PC-3 (cell line): ENCODE results near the gene STEAP1B. TPM values are rescaled to one million over a fixed set of nuclear protein-coding genes. Genes with fewer than 3 reads are reported as not detected.

Source experiments
- ATAC-seq: fragments of 200-7000 bp; cut with Tn5 transposase; 2 replicates; pipeline ENCODE4 v1.9.1; 2020; ENCODE audit warnings: mild to moderate bottlenecking, moderate library complexity
- BruUV-seq: library from RNA; stranded (reverse); fragments of 400-500 nt; replicated peaks from 2 replicates; lab custom pipeline; 2021; lab: Mats Ljungman, UMichigan
- CTCF ChIA-PET: fragments of 300-600 bp; sonication (Branson Sonifier 250); formaldehyde crosslinking; loops from one replicate; lab custom pipeline; 2022; ENCODE audit warnings: antibody characterized with exemption; lab: Charles Lee
- POLR2A ChIA-PET: fragments of 300-600 bp; sonication (Branson Sonifier 250); formaldehyde crosslinking; loops from one replicate; lab custom pipeline; 2022; ENCODE audit warnings: antibody characterized with exemption; ENCODE audit not compliant: unreplicated experiment; lab: Charles Lee
- DNase-seq: peaks from one replicate; pipeline ENCODE4 v3.0.0-alpha.2; 2015
- H2AFZ ChIP-seq: fragments of 300-600 bp; sonication (generic); 2 replicates; pipeline ENCODE4 v1.6.0; 2016; ENCODE audit warnings: antibody characterized with exemption, low read length
- H3F3A ChIP-seq: fragments of 300-600 bp; sonication (generic); one replicate; pipeline ENCODE4 v1.6.0; 2017; ENCODE audit warnings: antibody characterized with exemption, low read length, control low read depth, mild to moderate bottlenecking; ENCODE audit not compliant: unreplicated experiment
- H3K27ac ChIP-seq: fragments of 300-600 bp; sonication (generic); 2 replicates; pipeline ENCODE4 v1.5.1; 2016; ENCODE audit warnings: mild to moderate bottlenecking, low read length
- H3K27me3 ChIP-seq: fragments of 300-600 bp; sonication (generic); 2 replicates; pipeline ENCODE4 v1.6.1; 2016; ENCODE audit warnings: low read length, mixed read lengths
- H3K36me3 ChIP-seq: fragments of 300-600 bp; sonication (generic); 2 replicates; pipeline ENCODE4 v1.6.1; 2016; ENCODE audit warnings: low read depth, mixed run types, low read length, mixed read lengths
- H3K4me1 ChIP-seq: fragments of 300-600 bp; sonication (generic); 2 replicates; pipeline ENCODE4 v1.5.1; 2016; ENCODE audit warnings: low read length; ENCODE audit not compliant: insufficient read depth
- H3K4me2 ChIP-seq: fragments of 300-600 bp; sonication (generic); 2 replicates; pipeline ENCODE4 v1.6.0; 2016; ENCODE audit warnings: low read length
- H3K4me3 ChIP-seq: fragments of 300-600 bp; sonication (generic); 2 replicates; pipeline ENCODE4 v1.5.1; 2016; ENCODE audit warnings: mild to moderate bottlenecking, low read length, mixed read lengths
- H3K79me2 ChIP-seq: fragments of 300-600 bp; sonication (generic); 2 replicates; pipeline ENCODE4 v1.6.1; 2017; ENCODE audit warnings: low read length, mixed read lengths
- H3K9ac ChIP-seq: fragments of 300-600 bp; sonication (generic); 2 replicates; pipeline ENCODE4 v1.6.0; 2016; ENCODE audit warnings: mild to moderate bottlenecking, low read length
- H3K9me2 ChIP-seq: fragments of 300-600 bp; sonication (generic); replicated peaks from 2 replicates; pipeline ENCODE4 v1.6.1; 2016; ENCODE audit warnings: mixed run types, low read length, mixed read lengths
- H3K9me3 ChIP-seq: fragments of 300-600 bp; sonication (generic); 2 replicates; pipeline ENCODE4 v1.6.1; 2016; ENCODE audit warnings: low read length, mixed read lengths
- H4K20me1 ChIP-seq: fragments of 300-600 bp; sonication (generic); 2 replicates; pipeline ENCODE4 v1.6.1; 2016; ENCODE audit warnings: low read length, mixed read lengths
- CTCF ChIP-seq: fragments of 300-600 bp; sonication (generic); conservative IDR thresholded peaks from 2 replicates; pipeline ENCODE4 v1.5.1; 2017; ENCODE audit warnings: antibody characterized with exemption, low read depth, mild to moderate bottlenecking, low read length
- EZH2 ChIP-seq: fragments of 300-600 bp; sonication (generic); IDR thresholded peaks from one replicate; pipeline ENCODE4 v1.6.1; 2017; ENCODE audit warnings: antibody characterized with exemption, mild to moderate bottlenecking, low read length; ENCODE audit not compliant: unreplicated experiment
- EZH2phosphoT487 ChIP-seq: fragments of 300-600 bp; sonication (generic); IDR thresholded peaks from 2 replicates; pipeline ENCODE4 v1.6.1; 2018; ENCODE audit warnings: mild to moderate bottlenecking, antibody characterized with exemption, low read length, borderline replicate concordance
- intact Hi-C: fragments of 100-400 bp; cut with micrococcal nuclease; formaldehyde crosslinking; loops from 2 replicates; pipeline ENCODE4 v1.9.0; 2023
- total RNA-seq: library from RNA; depleted of rRNA; stranded (reverse); fragments of >200 nt; gene quantifications from 2 replicates; pipeline ENCODE4 v1.2.3, GENCODE V29; 2014

Gene STEAP1B
- total RNA-seq, 1 experiment from 2014 or later: 0.47 TPM

- Histone ChIP-seq H2AFZ (no peak overlapping the region), H4K20me1 (no peaks in the 10 kb centered on the region), H3K79me2 (no peaks in the 10 kb centered on the region), H3K27me3 (no peaks in the 10 kb centered on the region), H3K27ac (no peak overlapping the region), H3F3A (no peaks in the 10 kb centered on the region), H3K36me3 (no peaks in the 10 kb centered on the region), H3K4me1 (no peaks in the 10 kb centered on the region), H3K9me3 (no peaks in the 10 kb centered on the region), H3K9me2 (no peaks in the 10 kb centered on the region), H3K4me2 (no peak overlapping the region), H3K4me3 (no peak overlapping the region), H3K9ac (no peak overlapping the region)
- DNase-seq (no peak), ATAC-seq (no peak)
- TF ChIP-seq EZH2phosphoT487 (no peak), EZH2 (no peak), CTCF (no peak)
- no TSS peak for BruUV-seq
- intact Hi-C loops: no loop called here
- CTCF ChIA-PET: no interaction called here
- POLR2A ChIA-PET: no interaction called here
Measured at GRCh38 chr7:22389892-22390291, 110.1 kb downstream of the STEAP1B start.

GRCh38 chr7:22387583-22387982 lies 112.4 kb downstream of the STEAP1B start:
- POLR2A ChIA-PET: no interaction called here
- intact Hi-C loops: no loop called here
- Histone ChIP-seq H4K20me1 (no peaks in the 10 kb centered on the region), H3K9ac (no peak overlapping the region), H2AFZ (no peak overlapping the region), H3K9me2 (no peaks in the 10 kb centered on the region), H3K79me2 (no peaks in the 10 kb centered on the region), H3K36me3 (no peaks in the 10 kb centered on the region), H3K27ac (no peak overlapping the region), H3K4me1 (no peaks in the 10 kb centered on the region), H3F3A (no peaks in the 10 kb centered on the region), H3K9me3 (no peaks in the 10 kb centered on the region), H3K27me3 (no peaks in the 10 kb centered on the region), H3K4me2 (no peak overlapping the region), H3K4me3 (no peak overlapping the region)
- TF ChIP-seq EZH2phosphoT487 (no peak), EZH2 (no peak), CTCF (no peak)
- no TSS peak for BruUV-seq
- no peak for ATAC-seq
- DNase-seq: no peak
- CTCF ChIA-PET: no interaction called here

GRCh38 chr7:22386865-22387264 lies 113.1 kb downstream of the STEAP1B start:
- no peaks in the 10 kb centered on the region for H3K9me3 ChIP-seq
- no peak for DNase-seq
- intact Hi-C loops: no loop called here
- H3K79me2 ChIP-seq: no peaks in the 10 kb centered on the region
- POLR2A ChIA-PET: no interaction called here
- H3K9ac ChIP-seq: no peak overlapping the region
- H3K36me3 ChIP-seq: no peaks in the 10 kb centered on the region
- no TSS peak for BruUV-seq
- CTCF ChIA-PET: no interaction called here
- no peaks in the 10 kb centered on the region for H3F3A ChIP-seq
- H3K4me3 ChIP-seq: no peak overlapping the region
- H3K9me2 ChIP-seq: no peaks in the 10 kb centered on the region
- H3K27me3 ChIP-seq: no peaks in the 10 kb centered on the region
- H3K4me1 ChIP-seq: no peaks in the 10 kb centered on the region
- no peak overlapping the region for H3K4me2 ChIP-seq
- no peak overlapping the region for H2AFZ ChIP-seq
- ATAC-seq: no peak
- H3K27ac ChIP-seq: no peak overlapping the region
- no peaks in the 10 kb centered on the region for H4K20me1 ChIP-seq
- TF ChIP-seq CTCF (no peak), EZH2 (no peak), EZH2phosphoT487 (no peak)
